HEK293 (cell line): Measurements from ENCODE around the gene SLC7A11.

Experiments
- CTCF ChIA-PET: fragments of 350-600 bp; formaldehyde crosslinking; extraction: SDS; loops from one replicate; lab custom pipeline; 2021; ENCODE audit warnings: antibody characterized with exemption; lab: Yijun Ruan, JAX
- POLR2A ChIA-PET: fragments of 300-600 bp; formaldehyde crosslinking; extraction: SDS; loops from one replicate; lab custom pipeline; 2020; ENCODE audit warnings: antibody characterized with exemption, inconsistent platforms; lab: Yijun Ruan, JAX
- H3K27ac ChIP-seq: fragments of 200-500 bp; sonication (Bioruptor generic); 2 replicates; pipeline ENCODE4 v1.5.1; 2014; ENCODE audit warnings: low read depth, low read length, control low read depth, inconsistent platforms; ENCODE audit errors: extremely low read depth
- H3K36me3 ChIP-seq, 2 experiments: fragments of 200-500 bp in 1 of 2; sonication (Bioruptor generic) in 1 of 2; 1 replicate in 1 of 2; 2 replicates in 1 of 2; pipeline ENCODE4 v1.5.1; 2014 to 2017; ENCODE audit warnings: inconsistent platforms in 2 of 2, low read length in 2 of 2; ENCODE audit not compliant: control insufficient read depth in 2 of 2, insufficient read depth in 1 of 2
- H3K4me1 ChIP-seq: fragments of 200-500 bp; sonication (Bioruptor generic); 2 replicates; pipeline ENCODE4 v1.5.1; 2014; ENCODE audit warnings: mild to moderate bottlenecking, low read length, inconsistent platforms; ENCODE audit not compliant: control insufficient read depth, insufficient read depth
- H3K4me3 ChIP-seq: 2 replicates; pipeline ENCODE4 v1.5.1; 2011; ENCODE audit warnings: low read depth, mild to moderate bottlenecking, control low read depth, low read length, moderate library complexity
- H3K9me3 ChIP-seq: fragments of 200-500 bp; sonication (Bioruptor generic); 2 replicates; pipeline ENCODE4 v1.5.1; 2014; ENCODE audit warnings: low read depth, low read length, inconsistent platforms; ENCODE audit not compliant: control insufficient read depth, insufficient read depth
- GLI4 ChIP-seq: fragments of 450-650 bp; formaldehyde crosslinking; IDR thresholded peaks from 2 replicates; pipeline ENCODE4 v1.5.1; 2016; ENCODE audit warnings: missing biosample characterization, missing genetic modification characterization
- OSR2 ChIP-seq: fragments of 450-650 bp; formaldehyde crosslinking; IDR thresholded peaks from 2 replicates; pipeline ENCODE4 v1.5.1; 2016; ENCODE audit warnings: missing biosample characterization, missing genetic modification characterization
- SP7 ChIP-seq: fragments of 450-650 bp; formaldehyde crosslinking; IDR thresholded peaks from 2 replicates; pipeline ENCODE4 v1.5.1; 2016; ENCODE audit warnings: missing biosample characterization, missing genetic modification characterization
- WT1 ChIP-seq: fragments of 450-650 bp; formaldehyde crosslinking; IDR thresholded peaks from 2 replicates; pipeline ENCODE4 v1.5.1; 2016; ENCODE audit warnings: missing biosample characterization, missing genetic modification characterization
- ZBTB48 ChIP-seq: fragments of 450-650 bp; formaldehyde crosslinking; IDR thresholded peaks from 2 replicates; pipeline ENCODE4 v1.5.1; 2016; ENCODE audit warnings: missing biosample characterization, missing genetic modification characterization
- ZNF132 ChIP-seq: fragments of 450-650 bp; formaldehyde crosslinking; IDR thresholded peaks from 2 replicates; pipeline ENCODE4 v1.5.1; 2017; ENCODE audit warnings: missing biosample characterization, missing genetic modification characterization, borderline replicate concordance
- ZNF140 ChIP-seq: fragments of 450-650 bp; formaldehyde crosslinking; IDR thresholded peaks from 2 replicates; pipeline ENCODE4 v1.5.1; 2016; ENCODE audit warnings: missing biosample characterization, missing genetic modification characterization
- ZNF157 ChIP-seq: fragments of 450-650 bp; formaldehyde crosslinking; IDR thresholded peaks from 2 replicates; pipeline ENCODE4 v1.5.1; 2016; ENCODE audit warnings: missing biosample characterization, missing genetic modification characterization
- ZNF175 ChIP-seq: fragments of 450-650 bp; formaldehyde crosslinking; IDR thresholded peaks from 2 replicates; pipeline ENCODE4 v1.5.1; 2016; ENCODE audit warnings: missing biosample characterization, missing genetic modification characterization
- ZNF19 ChIP-seq: fragments of 450-650 bp; formaldehyde crosslinking; IDR thresholded peaks from 2 replicates; pipeline ENCODE4; 2016; ENCODE audit warnings: missing biosample characterization, missing genetic modification characterization, low read depth
- ZNF302 ChIP-seq: fragments of 450-650 bp; formaldehyde crosslinking; IDR thresholded peaks from 2 replicates; pipeline ENCODE4 v1.5.1; 2016; ENCODE audit warnings: missing biosample characterization, missing genetic modification characterization, low read depth
- ZNF324 ChIP-seq: fragments of 450-650 bp; formaldehyde crosslinking; IDR thresholded peaks from 2 replicates; pipeline ENCODE4 v1.5.1; 2016; ENCODE audit warnings: missing biosample characterization, missing genetic modification characterization
- ZNF335 ChIP-seq: fragments of 450-650 bp; formaldehyde crosslinking; conservative IDR thresholded peaks from 2 replicates; pipeline ENCODE4 v1.5.1; 2016; ENCODE audit warnings: missing biosample characterization, missing genetic modification characterization
- ZNF585B ChIP-seq: fragments of 450-650 bp; formaldehyde crosslinking; IDR thresholded peaks from 2 replicates; pipeline ENCODE4 v1.5.1; 2016; ENCODE audit warnings: missing biosample characterization, missing genetic modification characterization
- ZNF596 ChIP-seq: fragments of 450-650 bp; IDR thresholded peaks from 2 replicates; pipeline ENCODE4 v1.5.0; 2018; ENCODE audit warnings: missing biosample characterization, mild to moderate bottlenecking, missing genetic modification characterization, moderate library complexity
- ZNF600 ChIP-seq: fragments of 450-650 bp; formaldehyde crosslinking; IDR thresholded peaks from 2 replicates; pipeline ENCODE4 v1.5.1; 2016; ENCODE audit warnings: missing biosample characterization, missing genetic modification characterization
- ZNF658 ChIP-seq: fragments of 450-650 bp; formaldehyde crosslinking; IDR thresholded peaks from 2 replicates; pipeline ENCODE4; 2016; ENCODE audit warnings: missing biosample characterization, missing genetic modification characterization
- ZNF707 ChIP-seq: fragments of 450-650 bp; formaldehyde crosslinking; IDR thresholded peaks from 2 replicates; pipeline ENCODE4 v1.5.1; 2016; ENCODE audit warnings: missing biosample characterization, missing genetic modification characterization
- ZNF76 ChIP-seq: fragments of 450-650 bp; formaldehyde crosslinking; IDR thresholded peaks from 2 replicates; pipeline ENCODE4; 2016; ENCODE audit warnings: low read depth, missing biosample characterization, missing genetic modification characterization, borderline replicate concordance
- ZNF768 ChIP-seq: fragments of 450-650 bp; formaldehyde crosslinking; IDR thresholded peaks from 2 replicates; pipeline ENCODE4 v1.5.1; 2018; ENCODE audit warnings: missing biosample characterization, mild to moderate bottlenecking, missing genetic modification characterization
- ZNF843 ChIP-seq: fragments of 450-650 bp; formaldehyde crosslinking; IDR thresholded peaks from 2 replicates; pipeline ENCODE4 v1.5.1; 2016; ENCODE audit warnings: missing biosample characterization, missing genetic modification characterization
- TF ChIP-seq, protein P1 (sequence below): fragments of 450-650 bp; formaldehyde crosslinking; IDR thresholded peaks from 2 replicates; pipeline ENCODE4 v1.5.1; 2017; ENCODE audit warnings: missing biosample characterization, missing genetic modification characterization
- TF ChIP-seq, protein P2 (sequence below): fragments of 450-650 bp; IDR thresholded peaks from 2 replicates; pipeline ENCODE4 v1.5.1; 2018; ENCODE audit warnings: missing biosample characterization, mild to moderate bottlenecking, missing genetic modification characterization
- TF ChIP-seq, protein P3 (sequence below): sonication (generic); formaldehyde crosslinking; IDR thresholded peaks from 2 replicates; pipeline ENCODE4 v1.8.1; 2022; ENCODE audit warnings: mild to moderate bottlenecking, moderate library complexity, missing genetic modification reagents
- TF ChIP-seq, protein P4 (sequence below): fragments of 450-650 bp; formaldehyde crosslinking; IDR thresholded peaks from 2 replicates; pipeline ENCODE4 v1.5.1; 2017; ENCODE audit warnings: missing biosample characterization, missing genetic modification characterization

The SLC7A11 gene

DNA sequence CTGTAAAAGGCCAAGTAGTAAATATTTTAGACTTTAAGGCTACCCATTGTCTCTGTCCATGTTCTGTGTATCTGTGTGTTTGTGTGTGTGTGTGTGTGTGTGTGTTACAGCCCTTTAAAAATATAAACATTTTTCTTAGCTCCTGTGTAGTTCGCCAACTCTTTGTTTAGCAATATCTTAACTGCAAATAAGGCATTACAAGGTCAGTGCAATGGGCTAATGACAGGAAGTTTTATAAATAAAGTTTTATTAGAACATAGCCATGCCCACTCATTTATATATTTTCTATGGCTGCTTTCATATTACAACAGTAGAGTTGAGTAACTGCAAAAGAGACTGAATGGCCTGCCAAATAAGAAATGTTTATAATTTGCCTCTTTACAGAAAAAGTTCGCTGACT lies 5.9 kb upstream of the SLC7A11 start:
- Histone ChIP-seq H3K4me3 (no peak overlapping the region), H3K27ac (no peak overlapping the region), H3K9me3 (no peaks in the 10 kb centered on the region), H3K4me1 (no peaks in the 10 kb centered on the region), H3K36me3 (no peaks in the 10 kb centered on the region)
- ChIA-PET POLR2A (no interaction called here), CTCF (interaction anchor here (1.3 kb wide), 1 partner anchor 9 kb away, joined by 3 read pairs; no protein-coding TSS in a partner anchor)
- TF ChIP-seq SP7 (tag by site-specific recombination) (no peak), ZNF19 (tag by site-specific recombination) (no peak), ZNF768 (tag by site-specific recombination) (no peak), ZNF76 (tag by site-specific recombination) (no peak), ZNF324 (tag by site-specific recombination) (no peak), ZNF335 (no peak), ZNF658 (tag by site-specific recombination) (no peak)
- TF ChIP-seq, protein P1, sequence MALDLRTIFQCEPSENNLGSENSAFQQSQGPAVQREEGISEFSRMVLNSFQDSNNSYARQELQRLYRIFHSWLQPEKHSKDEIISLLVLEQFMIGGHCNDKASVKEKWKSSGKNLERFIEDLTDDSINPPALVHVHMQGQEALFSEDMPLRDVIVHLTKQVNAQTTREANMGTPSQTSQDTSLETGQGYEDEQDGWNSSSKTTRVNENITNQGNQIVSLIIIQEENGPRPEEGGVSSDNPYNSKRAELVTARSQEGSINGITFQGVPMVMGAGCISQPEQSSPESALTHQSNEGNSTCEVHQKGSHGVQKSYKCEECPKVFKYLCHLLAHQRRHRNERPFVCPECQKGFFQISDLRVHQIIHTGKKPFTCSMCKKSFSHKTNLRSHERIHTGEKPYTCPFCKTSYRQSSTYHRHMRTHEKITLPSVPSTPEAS = no peak
- TF ChIP-seq, all 188 proteins: peak for 0

DNA sequence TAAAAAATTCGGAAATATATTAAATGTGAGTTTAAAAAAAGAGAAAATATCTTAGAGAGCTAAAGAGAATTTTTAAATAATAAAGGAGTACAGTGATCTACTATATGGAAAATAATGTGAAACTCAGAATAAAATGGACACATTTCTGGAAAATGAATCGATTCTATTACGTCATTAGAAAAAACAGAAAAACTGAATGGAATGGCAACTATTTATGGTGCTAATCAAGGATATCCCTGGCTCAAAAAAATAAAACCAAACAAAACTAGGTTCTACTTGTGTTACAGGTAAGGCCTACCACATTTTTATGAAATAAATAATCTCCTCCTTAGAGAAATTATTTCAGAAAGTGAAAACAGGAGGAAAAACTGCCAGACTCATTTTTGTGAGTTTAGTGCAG lies 5.5 kb upstream of the SLC7A11 start:
- Histone ChIP-seq H3K4me1 (no peaks in the 10 kb centered on the region), H3K4me3 (no peak overlapping the region), H3K36me3 (no peaks in the 10 kb centered on the region), H3K9me3 (no peaks in the 10 kb centered on the region), H3K27ac (no peak overlapping the region)
- TF ChIP-seq, protein P2, sequence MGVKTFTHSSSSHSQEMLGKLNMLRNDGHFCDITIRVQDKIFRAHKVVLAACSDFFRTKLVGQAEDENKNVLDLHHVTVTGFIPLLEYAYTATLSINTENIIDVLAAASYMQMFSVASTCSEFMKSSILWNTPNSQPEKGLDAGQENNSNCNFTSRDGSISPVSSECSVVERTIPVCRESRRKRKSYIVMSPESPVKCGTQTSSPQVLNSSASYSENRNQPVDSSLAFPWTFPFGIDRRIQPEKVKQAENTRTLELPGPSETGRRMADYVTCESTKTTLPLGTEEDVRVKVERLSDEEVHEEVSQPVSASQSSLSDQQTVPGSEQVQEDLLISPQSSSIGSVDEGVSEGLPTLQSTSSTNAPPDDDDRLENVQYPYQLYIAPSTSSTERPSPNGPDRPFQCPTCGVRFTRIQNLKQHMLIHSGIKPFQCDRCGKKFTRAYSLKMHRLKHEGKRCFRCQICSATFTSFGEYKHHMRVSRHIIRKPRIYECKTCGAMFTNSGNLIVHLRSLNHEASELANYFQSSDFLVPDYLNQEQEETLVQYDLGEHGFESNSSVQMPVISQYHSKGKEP = no peak
- TF ChIP-seq ZNF585B (tag by site-specific recombination) (no peak), GLI4 (tag by site-specific recombination) (no peak), ZNF140 (tag by site-specific recombination) (no peak), ZNF132 (tag by site-specific recombination) (no peak), ZNF707 (tag by site-specific recombination) (no peak), ZNF175 (tag by site-specific recombination) (no peak), ZBTB48 (tag by site-specific recombination) (no peak), ZNF600 (tag by site-specific recombination) (no peak)
- TF ChIP-seq, protein P3, sequence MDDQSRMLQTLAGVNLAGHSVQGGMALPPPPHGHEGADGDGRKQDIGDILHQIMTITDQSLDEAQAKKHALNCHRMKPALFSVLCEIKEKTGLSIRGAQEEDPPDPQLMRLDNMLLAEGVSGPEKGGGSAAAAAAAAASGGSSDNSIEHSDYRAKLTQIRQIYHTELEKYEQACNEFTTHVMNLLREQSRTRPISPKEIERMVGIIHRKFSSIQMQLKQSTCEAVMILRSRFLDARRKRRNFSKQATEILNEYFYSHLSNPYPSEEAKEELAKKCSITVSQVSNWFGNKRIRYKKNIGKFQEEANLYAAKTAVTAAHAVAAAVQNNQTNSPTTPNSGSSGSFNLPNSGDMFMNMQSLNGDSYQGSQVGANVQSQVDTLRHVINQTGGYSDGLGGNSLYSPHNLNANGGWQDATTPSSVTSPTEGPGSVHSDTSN (CRISPR knock-in tag) = no peak
- POLR2A ChIA-PET = no interaction called here
- CTCF ChIA-PET = interaction anchor here (1.3 kb wide), 1 partner anchor 9 kb away, joined by 3 read pairs; no protein-coding TSS in a partner anchor

- CTCF ChIA-PET = interaction anchor here (0.6 to 1.2 kb wide), 2 partner anchors 153 to 865 kb away, joined by 3 read pairs; no protein-coding TSS in a partner anchor
- Histone ChIP-seq H3K27ac (no peak overlapping the region), H3K4me1 (no peaks in the 10 kb centered on the region), H3K9me3 (no peaks in the 10 kb centered on the region), H3K4me3 (no peak overlapping the region), H3K36me3 (no peaks in the 10 kb centered on the region)
- POLR2A ChIA-PET = no interaction called here
- TF ChIP-seq ZNF596 (tag by site-specific recombination) (no peak), ZNF843 (peak; percentile 71), SP7 (tag by site-specific recombination) (0 out of 2 replicates have a peak, but pooled peaks have one; percentile 27), ZNF157 (tag by site-specific recombination) (no peak), WT1 (tag by site-specific recombination) (peak; percentile 74), OSR2 (tag by site-specific recombination) (peak; percentile 79), ZNF302 (tag by site-specific recombination) (no peak)
- TF ChIP-seq, protein P4, sequence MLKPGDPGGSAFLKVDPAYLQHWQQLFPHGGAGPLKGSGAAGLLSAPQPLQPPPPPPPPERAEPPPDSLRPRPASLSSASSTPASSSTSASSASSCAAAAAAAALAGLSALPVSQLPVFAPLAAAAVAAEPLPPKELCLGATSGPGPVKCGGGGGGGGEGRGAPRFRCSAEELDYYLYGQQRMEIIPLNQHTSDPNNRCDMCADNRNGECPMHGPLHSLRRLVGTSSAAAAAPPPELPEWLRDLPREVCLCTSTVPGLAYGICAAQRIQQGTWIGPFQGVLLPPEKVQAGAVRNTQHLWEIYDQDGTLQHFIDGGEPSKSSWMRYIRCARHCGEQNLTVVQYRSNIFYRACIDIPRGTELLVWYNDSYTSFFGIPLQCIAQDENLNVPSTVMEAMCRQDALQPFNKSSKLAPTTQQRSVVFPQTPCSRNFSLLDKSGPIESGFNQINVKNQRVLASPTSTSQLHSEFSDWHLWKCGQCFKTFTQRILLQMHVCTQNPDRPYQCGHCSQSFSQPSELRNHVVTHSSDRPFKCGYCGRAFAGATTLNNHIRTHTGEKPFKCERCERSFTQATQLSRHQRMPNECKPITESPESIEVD (tag by site-specific recombination) = peak; percentile 34
Observed at GRCh38 chr4:138243369-138243768, 1.2 kb upstream of the SLC7A11 start.
